HEK293 (cell line): ENCODE data around the gene KRTCAP2.

ENCODE experiments used
- BCL11A ChIP-seq: fragments of 450-650 bp; formaldehyde crosslinking; IDR thresholded peaks from 2 replicates; pipeline ENCODE4 v1.5.1; 2016; ENCODE audit warnings: low read depth, missing biosample characterization, missing genetic modification characterization
- BCL11B ChIP-seq: fragments of 450-650 bp; formaldehyde crosslinking; IDR thresholded peaks from 2 replicates; pipeline ENCODE4 v1.5.1; 2016; ENCODE audit warnings: low read depth, missing biosample characterization, missing genetic modification characterization
- CTCF ChIP-seq: fragments of 450-650 bp; formaldehyde crosslinking; IDR thresholded peaks from 2 replicates; pipeline ENCODE4 v1.5.1; 2016; ENCODE audit warnings: missing biosample characterization, missing genetic modification characterization
- MYNN ChIP-seq: fragments of 450-650 bp; formaldehyde crosslinking; IDR thresholded peaks from 2 replicates; pipeline ENCODE4 v1.5.1; 2016; ENCODE audit warnings: missing biosample characterization, missing genetic modification characterization, borderline replicate concordance
- OVOL3 ChIP-seq: fragments of 450-650 bp; formaldehyde crosslinking; IDR thresholded peaks from 2 replicates; pipeline ENCODE4 v1.5.1; 2016; ENCODE audit warnings: missing biosample characterization, missing genetic modification characterization
- ZBTB21 ChIP-seq: fragments of 450-650 bp; formaldehyde crosslinking; IDR thresholded peaks from 2 replicates; pipeline ENCODE4 v1.5.1; 2017; ENCODE audit warnings: missing biosample characterization, missing genetic modification characterization
- ZBTB7A ChIP-seq: fragments of 450-650 bp; formaldehyde crosslinking; IDR thresholded peaks from 2 replicates; pipeline ENCODE4 v1.5.1; 2016; ENCODE audit warnings: low read depth, missing biosample characterization, missing genetic modification characterization
- ZFP41 ChIP-seq: fragments of 450-650 bp; formaldehyde crosslinking; IDR thresholded peaks from 2 replicates; pipeline ENCODE4 v1.5.1; 2016; ENCODE audit warnings: missing biosample characterization, missing genetic modification characterization, borderline replicate concordance
- ZNF148 ChIP-seq: fragments of 450-650 bp; formaldehyde crosslinking; IDR thresholded peaks from 2 replicates; pipeline ENCODE4 v1.5.0; 2017; ENCODE audit warnings: missing biosample characterization, missing genetic modification characterization, borderline replicate concordance
- ZNF169 ChIP-seq: fragments of 450-650 bp; formaldehyde crosslinking; IDR thresholded peaks from 2 replicates; pipeline ENCODE4 v1.5.1; 2016; ENCODE audit warnings: missing biosample characterization, missing genetic modification characterization
- ZNF24 ChIP-seq: fragments of 450-650 bp; formaldehyde crosslinking; IDR thresholded peaks from 2 replicates; pipeline ENCODE4 v1.5.1; 2016; ENCODE audit warnings: missing biosample characterization, missing genetic modification characterization
- ZNF280D ChIP-seq: fragments of 450-650 bp; formaldehyde crosslinking; IDR thresholded peaks from 2 replicates; pipeline ENCODE4 v1.5.1; 2016; ENCODE audit warnings: missing biosample characterization, missing genetic modification characterization
- ZSCAN16 ChIP-seq: fragments of 450-650 bp; formaldehyde crosslinking; IDR thresholded peaks from 2 replicates; pipeline ENCODE4 v1.5.1; 2016; ENCODE audit warnings: missing biosample characterization, missing genetic modification characterization

- TF ChIP-seq ZNF148 (tag by site-specific recombination) (no peak), BCL11B (tag by site-specific recombination) (no peak), OVOL3 (tag by site-specific recombination) (no peak), ZSCAN16 (tag by site-specific recombination) (no peak), ZNF24 (no peak), CTCF (peak; percentile 90), ZNF169 (tag by site-specific recombination) (no peak), MYNN (tag by site-specific recombination) (no peak), ZBTB21 (tag by site-specific recombination) (no peak), ZNF280D (no peak), BCL11A (tag by site-specific recombination) (no peak), ZFP41 (tag by site-specific recombination) (no peak), ZBTB7A (no peak)
Observed at GRCh38 chr1:155176544-155177071, 3.5 kb upstream of the KRTCAP2 start.
